H54 (cell line): ENCODE results near the gene ESD.

Source experiments
- DNase-seq: peaks from one replicate; pipeline ENCODE4 v3.0.0; 2011; ENCODE audit warnings: low spot score, mixed read lengths; ENCODE audit not compliant: insufficient read length
- FAIRE-seq: peaks from 3 replicates; lab custom pipeline; 2011; peaks lifted over from hg19 to GRCh38; lab: Jason Lieb, UNC
- POLR2A ChIP-seq: IDR thresholded peaks from 2 replicates; pipeline ENCODE4 v1.6.1; 2011; ENCODE audit warnings: low read depth, mild to moderate bottlenecking, low read length

Gene ESD

DNA sequence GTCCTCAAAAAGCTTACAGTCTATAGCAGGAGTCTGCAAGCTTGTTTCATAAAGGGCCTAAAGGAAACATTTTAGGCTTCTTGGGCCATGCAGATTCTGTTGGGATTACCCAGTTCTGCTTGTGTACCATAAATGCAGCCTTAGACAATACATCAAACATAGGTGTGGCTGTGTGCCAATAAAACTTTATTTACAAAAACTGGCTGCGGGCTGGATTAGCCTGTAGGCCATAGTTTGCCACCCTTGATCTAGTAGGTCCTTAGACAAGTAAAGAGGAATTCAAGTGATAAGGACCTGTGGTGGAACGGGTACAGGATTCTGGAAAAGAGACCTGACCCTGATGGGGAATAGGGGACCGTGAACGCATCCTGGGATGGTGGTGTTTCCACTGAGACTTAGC, 51.9 kb downstream of the ESD start:
- no peak for FAIRE-seq
- TF ChIP-seq POLR2A = no peak
- no peak for DNase-seq

GRCh38 chr13:46743191-46743590, 53.8 kb downstream of the ESD start:
- TF ChIP-seq POLR2A = no peak
- FAIRE-seq = no peak
- no peak for DNase-seq

GRCh38 chr13:46739447-46740098, 57.4 kb downstream of the ESD start:
- no peak for TF ChIP-seq POLR2A
- FAIRE-seq (no peak), DNase-seq (no peak)

GRCh38 chr13:46738766-46739165, 58.2 kb downstream of the ESD start:
- DNase-seq = no peak
- TF ChIP-seq POLR2A = no peak
- no peak for FAIRE-seq

- no peak for TF ChIP-seq POLR2A
- FAIRE-seq (no peak), DNase-seq (no peak)
Observed at GRCh38 chr13:46738055-46738454, 58.9 kb downstream of the ESD start.

- TF ChIP-seq POLR2A = no peak
- DNase-seq (no peak), FAIRE-seq (no peak)
Observed at GRCh38 chr13:46736541-46737310, 60.2 kb downstream of the ESD start.

DNA sequence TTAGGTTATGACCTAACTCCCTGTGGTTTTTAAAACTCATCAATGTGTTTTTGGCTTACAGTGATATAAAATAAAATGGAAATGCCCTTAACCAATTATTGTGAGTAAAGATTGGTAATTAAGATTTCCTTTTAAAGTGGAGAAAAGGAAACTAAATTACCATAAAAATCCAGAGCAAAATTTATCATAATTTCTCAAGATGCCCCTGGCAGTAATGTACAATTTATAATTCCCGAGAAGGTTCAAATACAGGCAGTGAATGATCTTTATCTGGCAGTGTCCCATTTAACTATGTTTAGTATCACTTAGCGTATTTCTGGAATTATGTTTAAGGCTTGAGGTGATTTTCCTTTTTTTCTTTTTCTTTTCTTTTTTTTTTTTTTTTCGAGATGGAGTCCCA, 61.5 kb downstream of the ESD start:
- no peak for DNase-seq
- TF ChIP-seq POLR2A = no peak
- no peak for FAIRE-seq

DNA sequence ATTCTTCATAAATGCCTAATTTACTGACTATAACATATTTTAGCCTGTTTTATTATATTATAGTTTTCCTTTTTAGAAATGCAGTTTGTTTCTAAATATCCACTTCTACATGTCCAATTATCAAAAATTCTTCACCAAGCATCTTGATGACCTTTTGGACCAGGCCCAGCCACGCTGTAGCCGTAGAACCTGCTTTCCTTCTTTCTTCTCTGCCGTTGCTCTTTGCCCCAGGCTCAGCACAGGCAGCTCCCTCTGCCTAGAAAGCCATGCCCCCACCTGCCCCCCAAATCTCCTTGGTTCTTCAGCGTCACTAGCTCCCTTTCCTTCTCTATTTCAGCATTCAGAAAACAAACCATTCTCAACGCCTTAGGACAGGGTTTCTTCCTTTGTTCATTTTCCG, 65.4 kb downstream of the ESD start:
- DNase-seq (no peak), FAIRE-seq (no peak)
- TF ChIP-seq POLR2A = no peak

DNA sequence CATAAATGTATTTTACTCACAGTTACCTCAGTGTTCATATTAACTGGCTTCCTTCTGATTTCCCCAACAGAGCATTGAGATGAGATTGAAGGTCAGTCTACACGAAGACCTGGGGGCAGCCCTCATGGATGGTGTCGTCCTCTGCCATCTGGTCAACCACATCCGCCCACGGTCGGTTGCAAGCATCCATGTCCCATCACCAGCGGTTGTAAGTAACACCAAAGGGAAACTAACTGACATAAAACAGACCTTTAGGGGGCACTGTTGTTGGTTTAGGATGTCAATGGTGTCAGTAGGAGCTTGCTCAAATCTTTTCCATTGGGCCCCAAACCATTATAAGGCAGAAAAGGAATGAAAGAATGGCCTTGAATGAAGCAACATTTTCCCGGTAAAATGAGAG, 68.2 kb downstream of the ESD start:
- TF ChIP-seq POLR2A = no peak
- DNase-seq (no peak), FAIRE-seq (no peak)

GRCh38 chr13:46726347-46726746, 70.6 kb downstream of the ESD start:
- TF ChIP-seq POLR2A = no peak
- FAIRE-seq = no peak
- no peak for DNase-seq
